ENCODE data around the gene CBX1.

The CBX1 gene

DNA sequence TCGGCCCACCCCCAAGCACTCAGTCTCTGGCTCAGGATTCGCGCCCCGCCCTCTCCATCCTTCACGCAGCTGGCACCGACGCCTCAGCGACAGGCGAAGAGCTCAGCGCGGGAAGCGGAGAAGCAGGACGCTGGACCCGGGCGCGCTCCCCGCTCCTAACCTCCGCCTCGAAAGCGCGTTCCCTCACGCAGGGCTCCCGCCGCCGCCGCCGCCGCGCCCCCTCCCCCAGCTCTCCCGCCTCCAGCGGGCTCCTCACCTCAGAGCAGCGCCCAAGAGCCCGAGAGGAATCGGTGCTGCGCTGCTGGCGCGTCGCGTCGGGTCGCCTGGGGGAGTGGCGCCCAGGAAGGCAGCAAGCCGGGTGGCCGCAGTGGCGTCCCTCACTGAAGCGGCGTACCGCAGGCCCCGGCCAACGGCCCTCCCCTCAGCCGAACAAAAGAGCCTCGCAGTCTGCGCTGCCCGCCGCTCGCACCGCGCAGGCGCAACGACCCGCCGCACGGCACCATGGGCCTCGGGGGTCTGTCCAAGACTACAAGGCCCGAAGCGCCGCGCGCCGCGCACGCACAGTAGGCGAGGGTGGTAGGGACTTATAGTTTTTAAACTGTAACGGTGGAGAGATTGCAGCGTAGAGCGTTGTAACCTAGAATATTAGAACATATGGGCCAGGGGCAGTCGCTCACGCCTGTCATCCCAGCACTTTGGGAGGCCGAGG lies at the start of gene CBX1:
Gene CBX1, minus strand, starts transcription at position 467 of the 709 bp plus-strand sequence. CDS start 24,474 bp downstream, outside the sequence.
- Histone ChIP-seq H3K4me2 (ENCODE audit: low read depth, low read length) (peak within 1 kb of the TSS; percentile 96), H2AFZ (ENCODE audit: low read length) (peak within 1 kb of the TSS; percentile 94), H3K9me2 (replicated peaks; ENCODE audit: insufficient read depth, low read length) (no peaks in the 10 kb centered on the region), H3K9me3 (replicated peaks; ENCODE audit: insufficient read depth, low read length) (no peaks in the 10 kb centered on the region), H3K9ac (ENCODE audit: low read length) (peak within 1 kb of the TSS; percentile 66), H3K4me3 (ENCODE audit: low read length) (peak within 1 kb of the TSS; percentile 96), H3K4me1 (ENCODE audit: low read length) (peaks cover 17% of the 10 kb centered on the region), H3F3A (ENCODE audit: insufficient read depth, low read length) (peaks cover 26% of the 10 kb centered on the region), H3K79me2 (ENCODE audit: low read length) (peaks cover 49% of the 10 kb centered on the region), H3K36me3 (replicated peaks; ENCODE audit: insufficient read depth, low read length) (no peaks in the 10 kb centered on the region), H4K20me1 (ENCODE audit: insufficient read depth, low read length) (no peaks in the 10 kb centered on the region), H3K27ac (ENCODE audit: low read length) (peak within 1 kb of the TSS; percentile 73; the same call in 1 of the 2 replicates), H3K27me3 (replicated peaks; ENCODE audit: insufficient read depth, low read length) (no peaks in the 10 kb centered on the region)
- TF ChIP-seq EZH2 (optimal IDR thresholded peaks at IDR 0.05; ENCODE audit: low read depth, low read length) (no peak), EZH2phosphoT487 (IDR thresholded peaks at IDR 0.05; ENCODE audit: low read length) (no peak)
- TF ChIP-seq, protein P1, sequence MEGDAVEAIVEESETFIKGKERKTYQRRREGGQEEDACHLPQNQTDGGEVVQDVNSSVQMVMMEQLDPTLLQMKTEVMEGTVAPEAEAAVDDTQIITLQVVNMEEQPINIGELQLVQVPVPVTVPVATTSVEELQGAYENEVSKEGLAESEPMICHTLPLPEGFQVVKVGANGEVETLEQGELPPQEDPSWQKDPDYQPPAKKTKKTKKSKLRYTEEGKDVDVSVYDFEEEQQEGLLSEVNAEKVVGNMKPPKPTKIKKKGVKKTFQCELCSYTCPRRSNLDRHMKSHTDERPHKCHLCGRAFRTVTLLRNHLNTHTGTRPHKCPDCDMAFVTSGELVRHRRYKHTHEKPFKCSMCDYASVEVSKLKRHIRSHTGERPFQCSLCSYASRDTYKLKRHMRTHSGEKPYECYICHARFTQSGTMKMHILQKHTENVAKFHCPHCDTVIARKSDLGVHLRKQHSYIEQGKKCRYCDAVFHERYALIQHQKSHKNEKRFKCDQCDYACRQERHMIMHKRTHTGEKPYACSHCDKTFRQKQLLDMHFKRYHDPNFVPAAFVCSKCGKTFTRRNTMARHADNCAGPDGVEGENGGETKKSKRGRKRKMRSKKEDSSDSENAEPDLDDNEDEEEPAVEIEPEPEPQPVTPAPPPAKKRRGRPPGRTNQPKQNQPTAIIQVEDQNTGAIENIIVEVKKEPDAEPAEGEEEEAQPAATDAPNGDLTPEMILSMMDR (IDR thresholded peaks at IDR 0.05; ENCODE audit: low read length) = no peak
- DNase-seq = peak; percentile 97

DNA sequence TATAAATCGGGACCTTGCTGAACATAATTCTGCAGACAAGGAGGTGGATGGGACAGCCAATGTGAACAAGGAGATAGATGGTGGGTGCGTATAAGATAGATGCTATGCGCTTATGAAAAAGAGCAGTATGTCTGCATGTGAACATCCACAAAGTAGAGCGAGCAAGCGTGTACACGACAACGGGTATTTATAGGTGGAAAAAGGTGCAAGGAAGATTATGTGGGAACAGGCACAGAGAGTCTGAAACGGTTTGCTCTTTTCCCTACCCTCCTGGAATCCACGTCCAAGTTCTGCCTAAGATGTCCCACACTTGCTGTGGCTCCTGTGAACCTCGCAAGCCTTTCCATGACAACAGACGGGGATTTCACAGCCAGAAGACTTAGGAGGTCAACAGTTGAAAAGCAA lies 49.3 kb upstream of the CBX1 start:
- H3K27me3 ChIP-seq (replicated peaks; ENCODE audit: insufficient read depth, low read length) = no peaks in the 10 kb centered on the region
- no peaks in the 10 kb centered on the region for H4K20me1 ChIP-seq (ENCODE audit: insufficient read depth, low read length)
- H3K4me3 ChIP-seq (ENCODE audit: low read length) = no peak overlapping the region
- DNase-seq = no peak
- no peak overlapping the region for H2AFZ ChIP-seq (ENCODE audit: low read length)
- H3K79me2 ChIP-seq (ENCODE audit: low read length) = no peaks in the 10 kb centered on the region
- no peaks in the 10 kb centered on the region for H3K36me3 ChIP-seq (replicated peaks; ENCODE audit: insufficient read depth, low read length)
- no peaks in the 10 kb centered on the region for H3F3A ChIP-seq (ENCODE audit: insufficient read depth, low read length)
- H3K9ac ChIP-seq (ENCODE audit: low read length) = no peak overlapping the region
- TF ChIP-seq EZH2 (optimal IDR thresholded peaks at IDR 0.05; ENCODE audit: low read depth, low read length) (no peak), EZH2phosphoT487 (IDR thresholded peaks at IDR 0.05; ENCODE audit: low read length) (no peak)
- H3K27ac ChIP-seq (ENCODE audit: low read length) = no peak overlapping the region
- H3K4me1 ChIP-seq (ENCODE audit: low read length) = no peaks in the 10 kb centered on the region
- H3K4me2 ChIP-seq (ENCODE audit: low read depth, low read length) = no peak overlapping the region
- H3K9me3 ChIP-seq (replicated peaks; ENCODE audit: insufficient read depth, low read length) = no peaks in the 10 kb centered on the region
- no peaks in the 10 kb centered on the region for H3K9me2 ChIP-seq (replicated peaks; ENCODE audit: insufficient read depth, low read length)

DNA sequence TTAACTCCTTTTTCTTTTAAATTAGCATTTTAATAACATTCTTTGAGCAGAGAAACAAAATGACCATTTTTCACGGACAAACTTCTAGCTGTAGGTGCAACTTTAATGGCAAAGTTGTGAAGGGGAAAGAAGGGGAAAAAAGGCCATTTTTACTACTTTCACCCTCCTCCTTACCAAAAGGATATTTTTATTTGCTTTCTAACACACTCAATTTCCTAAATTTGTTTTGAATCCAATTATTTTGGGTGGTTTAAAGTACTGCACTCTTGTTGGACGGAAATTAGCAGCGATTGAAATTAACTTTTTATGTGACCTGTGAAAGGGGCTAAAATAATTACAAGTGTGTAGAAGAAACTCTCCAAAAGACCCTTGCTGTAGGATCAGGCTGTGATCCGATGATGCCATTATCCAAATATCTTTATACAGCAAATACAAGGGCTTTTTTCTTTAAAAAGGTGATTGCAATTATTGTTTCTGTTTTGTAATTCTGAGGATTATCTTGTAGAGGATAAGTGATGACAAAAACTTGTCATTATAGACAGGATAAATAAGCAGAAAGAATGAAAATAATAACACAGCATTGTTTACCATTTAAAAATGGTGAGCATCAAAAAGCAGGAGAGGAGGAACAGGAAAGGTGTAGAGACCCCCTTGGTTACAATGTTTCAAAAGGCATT lies 48.6 kb upstream of the CBX1 start:
- Histone ChIP-seq H3F3A (ENCODE audit: insufficient read depth, low read length) (no peaks in the 10 kb centered on the region), H3K4me2 (ENCODE audit: low read depth, low read length) (no peak overlapping the region), H3K27me3 (replicated peaks; ENCODE audit: insufficient read depth, low read length) (no peaks in the 10 kb centered on the region), H4K20me1 (ENCODE audit: insufficient read depth, low read length) (no peaks in the 10 kb centered on the region), H3K79me2 (ENCODE audit: low read length) (no peaks in the 10 kb centered on the region), H2AFZ (ENCODE audit: low read length) (no peak overlapping the region), H3K4me1 (ENCODE audit: low read length) (peaks cover 6% of the 10 kb centered on the region; the same call in 1 of the 2 replicates), H3K4me3 (ENCODE audit: low read length) (no peak overlapping the region), H3K9me3 (replicated peaks; ENCODE audit: insufficient read depth, low read length) (no peaks in the 10 kb centered on the region), H3K9ac (ENCODE audit: low read length) (no peak overlapping the region), H3K27ac (ENCODE audit: low read length) (no peak overlapping the region), H3K36me3 (replicated peaks; ENCODE audit: insufficient read depth, low read length) (no peaks in the 10 kb centered on the region), H3K9me2 (replicated peaks; ENCODE audit: insufficient read depth, low read length) (no peaks in the 10 kb centered on the region)
- TF ChIP-seq, protein P1 (IDR thresholded peaks at IDR 0.05; ENCODE audit: low read length) = no peak
- no peak for TF ChIP-seq EZH2 (optimal IDR thresholded peaks at IDR 0.05; ENCODE audit: low read depth, low read length)
- TF ChIP-seq EZH2phosphoT487 (IDR thresholded peaks at IDR 0.05; ENCODE audit: low read length) = no peak
- DNase-seq = no peak
